HG03196 (cell line): ENCODE data around the gene RIN3.

ENCODE experiments used
- ATAC-seq: cut with Tn5 transposase; IDR thresholded peaks from one replicate; pipeline ENCODE4 v1.9.1; 2021; ENCODE audit not compliant: unreplicated experiment

Gene RIN3

GRCh38 chr14:92486881-92487280, 26.7 kb upstream of the RIN3 start:
- no peak for ATAC-seq

DNA sequence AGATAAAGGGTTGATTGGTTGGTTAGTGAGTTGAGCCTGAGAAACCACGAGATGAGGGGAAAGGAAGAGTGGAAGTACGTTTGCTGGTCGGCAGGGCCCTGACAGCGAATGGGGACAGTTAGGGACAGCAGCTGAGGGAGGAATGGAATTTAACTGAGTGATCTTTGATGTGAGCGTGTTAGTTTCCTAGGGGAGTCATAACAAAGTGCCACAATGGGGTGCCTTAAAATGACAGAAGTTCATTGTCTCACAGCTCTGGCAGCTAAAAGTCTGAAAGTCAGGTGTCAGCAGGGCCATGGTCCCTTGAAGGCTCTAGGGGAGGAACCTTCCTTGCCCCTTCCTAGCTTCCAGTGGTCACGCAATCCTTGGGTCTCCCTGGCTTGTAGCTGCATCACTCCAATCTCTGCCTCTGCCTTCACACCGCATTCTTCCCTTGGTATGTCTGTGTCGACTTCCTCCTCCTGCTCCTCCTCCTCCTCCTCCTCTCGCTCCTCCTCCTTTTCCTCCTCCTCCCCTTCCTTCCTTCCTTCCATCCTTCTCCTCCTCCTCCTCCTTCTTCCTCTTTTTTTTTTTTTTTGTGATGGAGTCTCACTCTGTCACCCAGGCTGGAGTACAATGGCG, 26.0 kb upstream of the RIN3 start:
- no peak for ATAC-seq

- no peak for ATAC-seq
Measured at GRCh38 chr14:92489394-92490238, 24.0 kb upstream of the RIN3 start.

- no peak for ATAC-seq
Measured at GRCh38 chr14:92490239-92490959, 23.2 kb upstream of the RIN3 start.

GRCh38 chr14:92491782-92492181, 21.8 kb upstream of the RIN3 start:
- ATAC-seq, result no peak

GRCh38 chr14:92492258-92492657, 21.3 kb upstream of the RIN3 start:
- no peak for ATAC-seq

- ATAC-seq, result no peak
Measured at GRCh38 chr14:92493024-92493423, 20.6 kb upstream of the RIN3 start.

- no peak for ATAC-seq
Measured at GRCh38 chr14:92493492-92493891, 20.1 kb upstream of the RIN3 start.

DNA sequence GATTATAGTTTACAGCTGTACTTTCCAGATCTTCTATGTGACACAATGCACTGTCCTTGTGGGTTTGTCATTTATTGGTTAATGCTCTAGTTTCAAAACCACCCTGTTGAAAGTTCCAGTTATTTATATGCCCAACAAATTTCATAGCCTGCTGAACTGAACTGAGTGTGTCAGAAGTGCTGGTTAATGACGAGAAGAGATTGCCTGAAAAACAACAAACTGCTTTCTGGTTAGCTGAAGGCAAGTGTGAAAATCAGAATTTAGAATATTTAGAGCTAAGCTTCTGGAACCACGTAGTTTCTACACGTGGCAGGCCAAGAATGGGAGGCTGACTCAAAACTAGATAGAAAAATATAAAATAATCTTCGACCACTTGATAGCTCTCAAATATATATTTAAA, 19.1 kb upstream of the RIN3 start:
- ATAC-seq, result no peak

- ATAC-seq, result no peak
Measured at GRCh38 chr14:92495027-92495426, 18.6 kb upstream of the RIN3 start.

- ATAC-seq, result no peak
Measured at GRCh38 chr14:92496191-92496857, 17.3 kb upstream of the RIN3 start.

- ATAC-seq, result no peak
Measured at GRCh38 chr14:92497391-92497790, 16.2 kb upstream of the RIN3 start.

DNA sequence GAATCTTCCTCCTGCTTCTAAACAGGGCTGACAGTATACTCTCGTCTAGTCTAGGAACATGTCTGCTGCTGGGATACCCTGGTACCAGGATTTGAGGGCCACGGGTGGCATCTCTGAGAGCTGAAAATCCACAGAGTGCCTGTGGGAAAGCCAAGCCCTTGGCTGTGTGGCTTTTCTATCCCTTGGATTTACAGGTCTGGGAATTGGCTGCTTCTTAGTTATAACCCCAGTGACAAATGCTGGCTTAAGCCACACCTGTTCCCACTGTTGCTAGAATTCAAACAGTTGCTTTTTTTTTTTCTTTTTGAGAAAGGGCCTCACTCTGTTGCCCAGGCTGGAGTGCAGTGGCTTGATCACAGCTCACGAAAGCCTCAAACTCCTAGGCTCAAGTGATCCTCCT, 14.3 kb upstream of the RIN3 start:
- ATAC-seq, result no peak

- ATAC-seq, result no peak
Measured at GRCh38 chr14:92500491-92500941, 13.1 kb upstream of the RIN3 start.

DNA sequence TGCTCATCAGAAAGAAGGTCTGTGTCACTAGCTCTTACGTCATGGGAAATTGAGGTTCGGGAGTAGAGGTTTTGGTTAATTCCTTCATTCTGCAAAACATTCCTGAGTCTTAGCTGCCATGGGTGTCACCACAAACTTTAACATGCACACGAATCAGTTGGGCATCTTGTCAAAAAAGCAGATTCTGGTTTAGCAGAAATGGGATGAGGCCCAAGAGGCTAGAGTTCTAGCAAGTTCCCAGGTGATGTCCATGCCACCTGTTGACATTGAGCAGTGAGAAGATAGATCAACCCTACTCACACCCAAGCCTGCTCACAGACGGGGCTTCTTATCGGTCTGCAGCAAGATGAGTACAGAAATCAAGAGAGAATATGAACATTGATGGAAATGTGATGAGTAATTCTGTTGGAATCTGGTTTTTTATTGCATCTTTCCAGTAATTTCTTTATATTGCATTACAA, 11.7 kb upstream of the RIN3 start:
- no peak for ATAC-seq

DNA sequence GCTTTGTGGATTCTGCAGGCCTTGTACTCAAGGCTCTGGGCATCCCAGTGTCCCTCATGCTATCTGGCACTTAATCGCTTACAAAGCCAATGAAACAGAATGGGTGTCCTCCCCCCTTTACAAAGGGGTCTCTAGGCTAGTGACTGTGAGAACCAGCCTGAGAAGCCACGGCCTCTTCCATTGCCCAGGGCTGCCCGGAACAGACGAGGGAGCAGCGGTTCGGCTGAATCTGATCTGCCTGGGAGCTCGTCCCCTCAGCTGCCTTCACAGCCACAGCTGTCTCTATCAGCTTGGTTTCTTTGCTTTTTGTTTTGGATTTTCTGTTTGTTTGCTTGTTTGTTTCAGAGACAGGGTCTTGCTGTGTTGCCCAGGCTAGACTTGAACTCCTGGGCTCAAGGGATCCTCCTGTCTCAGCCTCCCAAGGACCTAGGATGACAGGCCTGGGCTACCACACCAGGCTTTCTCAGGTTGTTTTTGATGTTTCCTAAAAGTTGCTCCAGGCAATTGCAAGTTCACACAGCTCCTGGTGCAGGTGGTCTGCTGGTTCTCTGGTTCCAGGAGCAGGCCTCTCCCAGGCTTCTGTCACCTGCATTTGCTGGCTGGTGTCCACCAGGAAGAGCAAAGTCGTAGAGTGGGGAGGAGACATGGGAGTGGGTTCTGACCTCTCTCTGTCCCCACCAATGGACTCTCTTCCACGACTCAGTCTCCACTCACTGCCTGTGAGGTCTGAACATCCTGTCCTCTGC, 10.9 kb upstream of the RIN3 start:
- no peak for ATAC-seq

- ATAC-seq, result no peak
Measured at GRCh38 chr14:92503756-92504491, 9.7 kb upstream of the RIN3 start.

GRCh38 chr14:92505826-92506225, 7.8 kb upstream of the RIN3 start:
- ATAC-seq, result no peak

GRCh38 chr14:92506231-92506630, 7.3 kb upstream of the RIN3 start:
- no peak for ATAC-seq
